GM19467 (cell line): ENCODE measurements around the gene PTGIR.

Source experiments
- ATAC-seq: cut with Tn5 transposase; IDR thresholded peaks from one replicate; pipeline ENCODE4 v1.9.1; 2021; ENCODE audit warnings: mild to moderate bottlenecking, moderate library complexity; ENCODE audit not compliant: unreplicated experiment

Gene PTGIR

GRCh38 chr19:46616631-46617322 lies 8.1 kb downstream of the PTGIR start:
- ATAC-seq, result no peak

- ATAC-seq, result no peak
Measured at GRCh38 chr19:46615966-46616365, 8.9 kb downstream of the PTGIR start.

GRCh38 chr19:46614114-46614722 lies 10.7 kb downstream of the PTGIR start:
- ATAC-seq, result peak; percentile 46

- no peak for ATAC-seq
Measured at GRCh38 chr19:46613525-46613924, 11.4 kb downstream of the PTGIR start.

GRCh38 chr19:46611776-46612175 lies 13.1 kb downstream of the PTGIR start:
- ATAC-seq, result no peak

GRCh38 chr19:46610851-46611770 lies 13.8 kb downstream of the PTGIR start:
- ATAC-seq, result no peak

- no peak for ATAC-seq
Measured at GRCh38 chr19:46610413-46610775, 14.5 kb downstream of the PTGIR start.

GRCh38 chr19:46609511-46610412 lies 15.1 kb downstream of the PTGIR start:
- ATAC-seq, result no peak

- no peak for ATAC-seq
Measured at GRCh38 chr19:46608581-46609345, 16.1 kb downstream of the PTGIR start.

- ATAC-seq, result no peak
Measured at GRCh38 chr19:46608178-46608577, 16.7 kb downstream of the PTGIR start.

GRCh38 chr19:46607448-46607841 lies 17.4 kb downstream of the PTGIR start:
- ATAC-seq, result no peak

- ATAC-seq, result no peak
Measured at GRCh38 chr19:46606681-46607447, 18.0 kb downstream of the PTGIR start.

- ATAC-seq, result no peak
Measured at GRCh38 chr19:46606019-46606418, 18.9 kb downstream of the PTGIR start.

GRCh38 chr19:46605356-46605821 lies 19.5 kb downstream of the PTGIR start:
- no peak for ATAC-seq

GRCh38 chr19:46604781-46605355 lies 20.0 kb downstream of the PTGIR start:
- no peak for ATAC-seq

GRCh38 chr19:46603752-46604231 lies 21.1 kb downstream of the PTGIR start:
- no peak for ATAC-seq

- ATAC-seq, result no peak
Measured at GRCh38 chr19:46603195-46603637, 21.7 kb downstream of the PTGIR start.

- no peak for ATAC-seq
Measured at GRCh38 chr19:46602392-46603194, 22.3 kb downstream of the PTGIR start.
